SK-N-SH (cell line): Measurements from ENCODE around the gene FUT2. TPM values are rescaled to one million over a fixed set of nuclear protein-coding genes. Genes with fewer than 3 reads are reported as not detected.

Source experiments
- CTCF ChIA-PET: fragments of 300-600, 350-600 bp; formaldehyde crosslinking; extraction: SDS; loops from one replicate; lab custom pipeline; 2021; lab: Yijun Ruan, JAX
- POLR2A ChIA-PET: fragments of 350-600 bp; sonication (Branson Sonifier 250); formaldehyde crosslinking; extraction: SDS; loops from one replicate; lab custom pipeline; 2020; ENCODE audit warnings: antibody characterized with exemption, inconsistent platforms; lab: Yijun Ruan, JAX
- DNase-seq: peaks from one replicate; pipeline ENCODE4 v3.0.0; 2012
- H2AFZ ChIP-seq: fragments of 200-600 bp; sonication (generic); 2 replicates; pipeline ENCODE4 v1.8.1; 2016; ENCODE audit warnings: antibody characterized with exemption, mild to moderate bottlenecking, low read depth
- H3F3A ChIP-seq: fragments of 200-600 bp; sonication (generic); replicated peaks from 2 replicates; pipeline ENCODE3; 2016; ENCODE audit warnings: antibody characterized with exemption, mild to moderate bottlenecking; ENCODE audit not compliant: insufficient read depth
- H3K27ac ChIP-seq, 2 experiments: fragments of 200-500 bp in 1 of 2; fragments of 200-600 bp in 1 of 2; sonication (Bioruptor generic) in 1 of 2; sonication (generic), shearing (Covaris generic) in 1 of 2; 2 replicates each; pipeline versions ENCODE4 v1.5.1 to v1.6.1; 2014 to 2016; ENCODE audit warnings: low read depth in 2 of 2, inconsistent platforms in 1 of 2, low read length in 1 of 2, mild to moderate bottlenecking in 1 of 2, mixed read lengths in 1 of 2
- H3K27me3 ChIP-seq: fragments of 200-600 bp; sonication (generic), shearing (Covaris generic); 2 replicates; pipeline ENCODE4 v1.6.1; 2016; ENCODE audit warnings: mixed run types; ENCODE audit not compliant: insufficient read depth
- H3K36me3 ChIP-seq, 2 experiments: fragments of 200-500 bp in 1 of 2; fragments of 200-600 bp in 1 of 2; sonication (Bioruptor generic) in 1 of 2; sonication (generic) in 1 of 2; replicated peaks in 1 of 2; 2 replicates each; pipeline versions ENCODE3 to v1.5.1; 2014 to 2016; ENCODE audit warnings: low read length in 1 of 2, mild to moderate bottlenecking in 1 of 2; ENCODE audit not compliant: insufficient read depth in 2 of 2, control insufficient read depth in 1 of 2
- H3K4me1 ChIP-seq, 2 experiments: fragments of 200-500 bp in 1 of 2; fragments of 200-600 bp in 1 of 2; sonication (Bioruptor generic) in 1 of 2; sonication (generic), shearing (Covaris generic) in 1 of 2; 2 replicates each; pipeline versions ENCODE4 v1.5.1 to v1.6.1; 2014 to 2016; ENCODE audit warnings: low read depth in 1 of 2, low read length in 1 of 2, mixed run types in 1 of 2; ENCODE audit not compliant: insufficient read depth in 2 of 2, control insufficient read depth in 1 of 2
- H3K4me2 ChIP-seq: fragments of 200-600 bp; sonication (generic), shearing (Covaris generic); 2 replicates; pipeline ENCODE4 v1.6.1; 2017; ENCODE audit warnings: mixed run types
- H3K4me3 ChIP-seq, 2 experiments: fragments of 200-500 bp in 1 of 2; fragments of 200-600 bp in 1 of 2; sonication (Bioruptor generic) in 1 of 2; sonication (generic), shearing (Covaris generic) in 1 of 2; 2 replicates each; pipeline versions ENCODE4 v1.5.1 to v1.8.1; 2014 to 2016; ENCODE audit warnings: low read depth in 2 of 2, inconsistent platforms in 1 of 2, low read length in 1 of 2, mild to moderate bottlenecking in 1 of 2, mixed read lengths in 1 of 2, moderate library complexity in 1 of 2
- H3K79me2 ChIP-seq: fragments of 200-600 bp; sonication (generic); 2 replicates; pipeline ENCODE4 v1.8.1; 2017; ENCODE audit warnings: mild to moderate bottlenecking; ENCODE audit not compliant: insufficient read depth
- H3K9ac ChIP-seq: fragments of 200-600 bp; sonication (generic); 2 replicates; pipeline ENCODE4 v1.6.1; 2017; ENCODE audit warnings: mixed run types
- H3K9me2 ChIP-seq: fragments of 200-600 bp; sonication (generic); 2 replicates; pipeline ENCODE4 v1.6.1; 2017; ENCODE audit warnings: mixed run types
- H3K9me3 ChIP-seq: fragments of 200-600 bp; sonication (generic); 2 replicates; pipeline ENCODE4 v1.6.1; 2017; ENCODE audit warnings: mixed run types, mild to moderate bottlenecking, moderate library complexity
- H4K20me1 ChIP-seq: fragments of 200-600 bp; sonication (generic); 2 replicates; pipeline ENCODE4 v1.6.1; 2017; ENCODE audit warnings: mild to moderate bottlenecking, mixed run types; ENCODE audit not compliant: insufficient read depth
- ELF1 ChIP-seq: IDR thresholded peaks from 2 replicates; pipeline ENCODE4 v1.4.0; 2012
- EZH2phosphoT487 ChIP-seq: fragments of 200-600 bp; sonication (generic); IDR thresholded peaks from 2 replicates; pipeline ENCODE4 v1.6.1; 2017; ENCODE audit warnings: low read depth, mixed run types, mild to moderate bottlenecking, antibody characterized with exemption, moderate library complexity, borderline replicate concordance
- FOXM1 ChIP-seq: IDR thresholded peaks from 2 replicates; pipeline ENCODE4 v1.4.0; 2012; ENCODE audit warnings: low read depth, mild to moderate bottlenecking
- MXI1 ChIP-seq: IDR thresholded peaks from 2 replicates; pipeline ENCODE4 v1.6.1; 2012; ENCODE audit warnings: mild to moderate bottlenecking, low read depth, low read length, improper control_type of control experiment
- POLR2AphosphoS5 ChIP-seq: IDR thresholded peaks from 2 replicates; pipeline ENCODE4 v1.6.1; 2012; ENCODE audit warnings: low read depth, low read length
- TCF12 ChIP-seq: IDR thresholded peaks from 2 replicates; pipeline ENCODE4 v1.4.0; 2012
- WGBS: methylation state at CpG from one replicate; pipeline ENCODE4 v1.1.6; 2017; ENCODE audit warnings: low lambda C conversion rate; 5-methylcytosine and 5-hydroxymethylcytosine counted together
- polyA plus RNA-seq, 3 experiments: library from polyadenylated mRNA; depleted of rRNA; stranded (reverse); fragments of >200 nt; gene quantifications; 2 replicates each; pipeline ENCODE4 v1.2.3, GENCODE V29; 2012
- TF ChIP-seq, protein P1 (sequence below): IDR thresholded peaks from 2 replicates; pipeline ENCODE4; 2012
- TF ChIP-seq, protein P2 (sequence below): IDR thresholded peaks from 2 replicates; pipeline ENCODE4 v1.4.0; 2012; ENCODE audit warnings: low read depth, borderline replicate concordance
- TF ChIP-seq, protein P3 (sequence below): IDR thresholded peaks from 2 replicates; pipeline ENCODE4 v1.4.0; 2012; ENCODE audit warnings: low read depth, borderline replicate concordance
- TF ChIP-seq, protein P4 (sequence below): IDR thresholded peaks from 2 replicates; pipeline ENCODE4 v1.4.0; 2012; ENCODE audit warnings: low read depth
- TF ChIP-seq, protein P5 (sequence below): fragments of 200-600 bp; sonication (generic); IDR thresholded peaks from 2 replicates; pipeline ENCODE4 v1.6.1; 2017; ENCODE audit warnings: antibody characterized with exemption, mild to moderate bottlenecking, moderate library complexity

Gene FUT2
- polyA plus RNA-seq, 1 of the 3 experiments (the other 2 are of a cell fraction), result not detected

DNA sequence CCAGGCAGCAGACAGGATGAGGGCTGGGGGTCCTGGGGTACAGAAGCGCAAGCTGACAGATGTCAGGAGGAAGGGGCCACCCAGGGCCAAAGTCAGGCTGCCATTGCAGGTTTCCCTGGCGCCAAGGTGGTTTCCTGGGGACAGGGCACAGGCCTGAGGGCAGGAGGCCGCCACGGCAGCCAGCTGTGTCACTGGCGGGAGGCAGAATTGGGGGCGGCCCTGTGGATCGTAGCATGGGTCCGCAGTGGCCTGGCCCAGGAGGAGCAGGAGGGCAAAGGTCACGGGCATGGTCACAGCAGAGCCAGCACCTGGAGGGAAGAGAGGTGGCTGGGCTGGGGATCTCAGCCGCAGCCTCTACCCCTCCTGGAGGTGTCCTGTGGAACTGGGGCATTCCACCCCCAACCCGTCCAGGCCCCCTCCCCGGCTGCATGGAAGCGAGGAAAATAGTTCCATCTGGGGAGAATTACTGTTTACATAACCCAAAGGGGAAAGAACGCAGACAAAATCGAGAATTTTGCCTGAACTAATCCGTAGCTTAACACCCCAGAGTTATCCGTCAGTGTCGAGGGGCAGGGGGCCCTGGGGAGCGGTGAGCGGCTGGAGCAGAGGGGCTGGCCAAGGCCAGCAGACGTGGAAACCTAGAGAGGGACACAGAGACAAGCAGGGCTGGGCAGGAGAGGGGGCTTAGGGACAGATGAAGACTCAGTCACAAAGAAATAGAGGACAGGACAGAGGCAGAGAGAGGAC is 24.9 kb upstream of the FUT2 start:
- Histone ChIP-seq H3K27ac (no peak overlapping the region), H3K4me3 (no peak overlapping the region), H3K9me3 (no peaks in the 10 kb centered on the region), H4K20me1 (no peaks in the 10 kb centered on the region), H3K4me2 (no peak overlapping the region), H3K4me1 (peaks cover 0 to 8% of the 10 kb centered on the region in 2 experiments; a peak in 1 of 4 replicates), H3F3A (no peaks in the 10 kb centered on the region), H3K36me3 (no peaks in the 10 kb centered on the region), H3K9ac (no peak overlapping the region), H3K79me2 (no peaks in the 10 kb centered on the region), H2AFZ (no peak overlapping the region), H3K27me3 (no peaks in the 10 kb centered on the region), H3K9me2 (no peaks in the 10 kb centered on the region)
- no peak for DNase-seq
- CTCF ChIA-PET, result interaction anchor here (1.5 kb wide), 1 partner anchor 25 kb away, joined by 4 read pairs; the partner anchor contains the start of gene CA11
- TF ChIP-seq, protein P1, sequence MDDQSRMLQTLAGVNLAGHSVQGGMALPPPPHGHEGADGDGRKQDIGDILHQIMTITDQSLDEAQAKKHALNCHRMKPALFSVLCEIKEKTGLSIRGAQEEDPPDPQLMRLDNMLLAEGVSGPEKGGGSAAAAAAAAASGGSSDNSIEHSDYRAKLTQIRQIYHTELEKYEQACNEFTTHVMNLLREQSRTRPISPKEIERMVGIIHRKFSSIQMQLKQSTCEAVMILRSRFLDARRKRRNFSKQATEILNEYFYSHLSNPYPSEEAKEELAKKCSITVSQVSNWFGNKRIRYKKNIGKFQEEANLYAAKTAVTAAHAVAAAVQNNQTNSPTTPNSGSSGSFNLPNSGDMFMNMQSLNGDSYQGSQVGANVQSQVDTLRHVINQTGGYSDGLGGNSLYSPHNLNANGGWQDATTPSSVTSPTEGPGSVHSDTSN, result no peak
- POLR2A ChIA-PET, result no interaction called here
- WGBS, result 88% methylated on average over 14 of the region's 21 CpGs

DNA sequence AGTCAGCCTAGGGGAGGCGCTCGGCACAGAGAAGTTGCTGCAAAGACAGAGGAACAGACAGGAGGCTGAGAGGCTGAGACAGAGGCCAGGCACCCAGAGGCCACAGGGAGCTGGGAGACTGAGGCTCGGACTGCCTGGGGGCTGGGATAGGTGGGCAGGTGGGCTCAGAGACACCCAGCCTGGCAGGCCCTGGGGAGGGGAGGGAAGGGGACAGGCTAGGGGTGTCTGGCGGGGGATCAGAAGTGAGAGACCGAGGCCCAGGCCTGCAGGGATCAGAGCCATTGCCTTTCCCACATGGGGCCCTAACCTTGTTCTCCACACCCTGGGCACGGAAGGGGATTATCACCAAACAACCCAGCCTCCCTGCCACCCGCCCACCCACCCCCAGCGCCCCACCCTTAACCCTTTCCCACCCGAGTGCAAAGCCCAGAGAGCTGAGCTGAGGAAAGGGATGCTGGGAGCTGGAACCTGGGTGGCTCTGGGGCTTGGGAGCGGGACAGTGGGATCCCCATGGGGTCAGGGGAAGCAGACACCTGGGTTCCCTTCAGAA is 24.2 kb upstream of the FUT2 start:
- Histone ChIP-seq H2AFZ (no peak overlapping the region), H3K36me3 (no peaks in the 10 kb centered on the region), H3F3A (no peaks in the 10 kb centered on the region), H3K27me3 (no peaks in the 10 kb centered on the region), H3K4me1 (peaks cover 0 to 8% of the 10 kb centered on the region in 2 experiments; a peak in 1 of 4 replicates), H3K27ac (no peak overlapping the region), H3K9me3 (no peaks in the 10 kb centered on the region), H3K4me2 (no peak overlapping the region), H3K4me3 (no peak overlapping the region), H3K9me2 (no peaks in the 10 kb centered on the region), H3K9ac (no peak overlapping the region), H4K20me1 (no peaks in the 10 kb centered on the region), H3K79me2 (no peaks in the 10 kb centered on the region)
- no peak for DNase-seq
- WGBS, result 71% methylated on average over 9 of the region's 10 CpGs
- TF ChIP-seq, protein P2, sequence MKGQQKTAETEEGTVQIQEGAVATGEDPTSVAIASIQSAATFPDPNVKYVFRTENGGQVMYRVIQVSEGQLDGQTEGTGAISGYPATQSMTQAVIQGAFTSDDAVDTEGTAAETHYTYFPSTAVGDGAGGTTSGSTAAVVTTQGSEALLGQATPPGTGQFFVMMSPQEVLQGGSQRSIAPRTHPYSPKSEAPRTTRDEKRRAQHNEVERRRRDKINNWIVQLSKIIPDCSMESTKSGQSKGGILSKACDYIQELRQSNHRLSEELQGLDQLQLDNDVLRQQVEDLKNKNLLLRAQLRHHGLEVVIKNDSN, result no peak
- TF ChIP-seq TCF12 (no peak), ELF1 (no peak), POLR2AphosphoS5 (no peak), EZH2phosphoT487 (no peak), MXI1 (no peak), FOXM1 (no peak)
- TF ChIP-seq, protein P3, sequence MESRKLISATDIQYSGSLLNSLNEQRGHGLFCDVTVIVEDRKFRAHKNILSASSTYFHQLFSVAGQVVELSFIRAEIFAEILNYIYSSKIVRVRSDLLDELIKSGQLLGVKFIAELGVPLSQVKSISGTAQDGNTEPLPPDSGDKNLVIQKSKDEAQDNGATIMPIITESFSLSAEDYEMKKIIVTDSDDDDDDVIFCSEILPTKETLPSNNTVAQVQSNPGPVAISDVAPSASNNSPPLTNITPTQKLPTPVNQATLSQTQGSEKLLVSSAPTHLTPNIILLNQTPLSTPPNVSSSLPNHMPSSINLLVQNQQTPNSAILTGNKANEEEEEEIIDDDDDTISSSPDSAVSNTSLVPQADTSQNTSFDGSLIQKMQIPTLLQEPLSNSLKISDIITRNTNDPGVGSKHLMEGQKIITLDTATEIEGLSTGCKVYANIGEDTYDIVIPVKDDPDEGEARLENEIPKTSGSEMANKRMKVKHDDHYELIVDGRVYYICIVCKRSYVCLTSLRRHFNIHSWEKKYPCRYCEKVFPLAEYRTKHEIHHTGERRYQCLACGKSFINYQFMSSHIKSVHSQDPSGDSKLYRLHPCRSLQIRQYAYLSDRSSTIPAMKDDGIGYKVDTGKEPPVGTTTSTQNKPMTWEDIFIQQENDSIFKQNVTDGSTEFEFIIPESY, result no peak
- TF ChIP-seq, protein P4, sequence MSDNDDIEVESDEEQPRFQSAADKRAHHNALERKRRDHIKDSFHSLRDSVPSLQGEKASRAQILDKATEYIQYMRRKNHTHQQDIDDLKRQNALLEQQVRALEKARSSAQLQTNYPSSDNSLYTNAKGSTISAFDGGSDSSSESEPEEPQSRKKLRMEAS, result no peak
- TF ChIP-seq, protein P5, sequence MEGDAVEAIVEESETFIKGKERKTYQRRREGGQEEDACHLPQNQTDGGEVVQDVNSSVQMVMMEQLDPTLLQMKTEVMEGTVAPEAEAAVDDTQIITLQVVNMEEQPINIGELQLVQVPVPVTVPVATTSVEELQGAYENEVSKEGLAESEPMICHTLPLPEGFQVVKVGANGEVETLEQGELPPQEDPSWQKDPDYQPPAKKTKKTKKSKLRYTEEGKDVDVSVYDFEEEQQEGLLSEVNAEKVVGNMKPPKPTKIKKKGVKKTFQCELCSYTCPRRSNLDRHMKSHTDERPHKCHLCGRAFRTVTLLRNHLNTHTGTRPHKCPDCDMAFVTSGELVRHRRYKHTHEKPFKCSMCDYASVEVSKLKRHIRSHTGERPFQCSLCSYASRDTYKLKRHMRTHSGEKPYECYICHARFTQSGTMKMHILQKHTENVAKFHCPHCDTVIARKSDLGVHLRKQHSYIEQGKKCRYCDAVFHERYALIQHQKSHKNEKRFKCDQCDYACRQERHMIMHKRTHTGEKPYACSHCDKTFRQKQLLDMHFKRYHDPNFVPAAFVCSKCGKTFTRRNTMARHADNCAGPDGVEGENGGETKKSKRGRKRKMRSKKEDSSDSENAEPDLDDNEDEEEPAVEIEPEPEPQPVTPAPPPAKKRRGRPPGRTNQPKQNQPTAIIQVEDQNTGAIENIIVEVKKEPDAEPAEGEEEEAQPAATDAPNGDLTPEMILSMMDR, result no peak
- ChIA-PET CTCF (interaction anchor here (1.5 kb wide), 1 partner anchor 26 kb away, joined by 4 read pairs; the partner anchor contains the start of gene CA11), POLR2A (no interaction called here)
